ENCODE results near the gene MYH15.

The MYH15 gene

DNA sequence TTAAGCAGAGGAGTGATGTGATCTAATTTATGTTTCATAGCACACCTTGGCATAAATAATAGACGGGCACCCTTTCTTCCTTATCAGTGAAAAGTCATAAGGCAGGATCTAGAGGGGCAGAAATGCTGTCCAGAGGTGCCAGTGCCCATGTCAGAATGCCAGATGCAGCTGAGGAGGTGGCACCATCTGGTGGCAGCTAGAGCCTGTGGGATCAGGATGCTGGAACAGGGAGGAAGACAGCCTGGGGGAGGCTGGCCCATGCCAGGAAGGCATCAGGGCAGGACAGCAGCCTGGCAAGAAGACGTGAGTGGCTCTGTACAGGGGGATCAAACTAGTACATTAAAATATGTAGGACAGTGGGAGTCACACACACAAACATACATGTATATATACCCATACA, 16.5 kb downstream of the MYH15 start:
- ATAC-seq, result no peak
- H3K27me3 Mint-ChIP-seq, result no peaks in the 10 kb centered on the region
- no peaks in the 10 kb centered on the region for H3K9me3 Mint-ChIP-seq
- no peaks in the 10 kb centered on the region for H3K4me1 Mint-ChIP-seq
- H3K27ac Mint-ChIP-seq, result no peak overlapping the region
- no peaks in the 10 kb centered on the region for H3K36me3 Mint-ChIP-seq
- H3K4me3 Mint-ChIP-seq, result no peak overlapping the region

DNA sequence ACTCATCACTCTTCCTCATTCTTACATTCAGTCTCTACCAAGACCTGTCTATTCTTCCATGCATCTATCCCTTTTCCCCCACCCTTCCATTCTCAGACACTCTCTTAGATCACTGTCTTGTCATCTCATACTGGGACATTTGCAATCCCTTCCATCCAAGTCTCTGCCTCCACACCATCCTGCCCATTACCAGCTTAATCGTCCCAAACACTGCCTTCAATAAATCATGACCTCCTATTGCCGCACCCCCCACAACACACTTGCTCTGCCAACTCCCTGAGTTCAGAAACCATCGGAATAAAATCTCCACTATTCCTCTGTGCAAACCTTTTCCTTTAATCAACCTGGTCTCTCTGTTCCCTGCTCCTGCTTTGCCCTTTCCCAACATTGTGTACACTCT, 18.9 kb downstream of the MYH15 start:
- H3K9me3 Mint-ChIP-seq, result no peaks in the 10 kb centered on the region
- ATAC-seq, result no peak
- H3K36me3 Mint-ChIP-seq, result no peaks in the 10 kb centered on the region
- no peak overlapping the region for H3K4me3 Mint-ChIP-seq
- no peak overlapping the region for H3K27ac Mint-ChIP-seq
- H3K4me1 Mint-ChIP-seq, result no peaks in the 10 kb centered on the region
- no peaks in the 10 kb centered on the region for H3K27me3 Mint-ChIP-seq

DNA sequence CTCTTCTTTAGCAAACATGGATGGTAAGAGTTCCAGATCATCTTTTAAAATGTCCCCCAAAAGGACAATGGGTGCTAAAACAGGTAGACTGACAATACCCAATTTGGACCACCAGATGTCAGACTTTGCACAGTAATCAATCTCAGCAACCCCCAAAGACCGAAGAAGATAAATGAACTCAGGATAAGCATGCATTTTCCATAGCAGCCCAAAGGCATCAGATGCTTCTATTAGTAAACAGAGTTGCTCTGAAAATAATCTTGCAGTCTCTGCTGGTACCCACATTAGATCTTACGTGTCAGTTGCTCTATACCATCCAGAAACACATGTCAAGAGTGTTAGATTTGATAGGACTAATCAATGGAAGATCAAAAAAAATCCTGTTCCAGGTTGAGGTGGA, 20.6 kb downstream of the MYH15 start:
- H3K4me1 Mint-ChIP-seq, result no peaks in the 10 kb centered on the region

DNA sequence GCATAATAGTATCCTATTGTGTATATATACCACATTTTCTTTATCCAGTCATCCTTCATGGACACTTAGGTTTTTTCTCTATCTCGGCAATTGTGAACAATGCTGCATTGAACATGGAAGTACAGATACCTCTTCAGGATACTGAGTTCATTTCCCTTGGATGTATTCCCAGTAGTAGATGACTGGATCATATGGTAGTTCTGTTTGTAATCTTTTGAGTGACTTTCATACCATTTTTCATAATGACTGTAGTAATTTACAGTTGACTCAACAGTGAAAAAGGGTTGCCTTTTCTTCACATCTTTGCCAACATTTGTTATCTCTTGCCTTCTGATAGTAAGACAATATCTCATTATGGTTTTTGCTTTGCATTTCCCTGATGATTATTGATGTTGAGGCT, 21.8 kb downstream of the MYH15 start:
- H3K4me3 Mint-ChIP-seq, result no peak overlapping the region
- no peak for ATAC-seq
- H3K4me1 Mint-ChIP-seq, result no peaks in the 10 kb centered on the region
- H3K27me3 Mint-ChIP-seq, result no peaks in the 10 kb centered on the region
- no peak overlapping the region for H3K27ac Mint-ChIP-seq
- H3K9me3 Mint-ChIP-seq, result no peaks in the 10 kb centered on the region
- H3K36me3 Mint-ChIP-seq, result no peaks in the 10 kb centered on the region

More for the DNA sequence above, 20.6 kb downstream of the MYH15 start:
- Mint-ChIP-seq H3K9me3 (no peaks in the 10 kb centered on the region), H3K27me3 (no peaks in the 10 kb centered on the region), H3K27ac (no peak overlapping the region), H3K4me3 (no peak overlapping the region), H3K36me3 (no peaks in the 10 kb centered on the region)
- ATAC-seq, result peak; percentile 61

DNA sequence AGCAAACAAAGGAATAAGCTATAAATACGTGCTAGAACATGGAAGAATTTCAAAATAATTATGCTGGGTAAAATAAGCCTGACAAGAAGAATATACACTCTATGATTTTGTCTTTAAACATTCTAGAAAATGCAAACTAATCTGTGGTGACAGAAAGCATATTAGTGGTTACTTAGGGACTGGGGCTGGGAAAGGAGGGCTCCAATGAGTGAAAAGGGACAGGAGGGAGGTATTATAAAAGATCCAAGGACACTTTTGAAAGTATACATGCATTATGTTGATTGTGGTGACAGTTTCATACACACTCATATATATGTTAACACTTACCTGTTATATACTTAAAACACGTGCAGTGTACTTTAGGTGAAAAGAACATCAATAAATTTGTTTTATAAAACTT, 23.0 kb downstream of the MYH15 start:
- no peak for ATAC-seq
- no peak overlapping the region for H3K27ac Mint-ChIP-seq
- no peaks in the 10 kb centered on the region for H3K4me1 Mint-ChIP-seq
- H3K4me3 Mint-ChIP-seq, result no peak overlapping the region
- H3K9me3 Mint-ChIP-seq, result no peaks in the 10 kb centered on the region
- no peaks in the 10 kb centered on the region for H3K36me3 Mint-ChIP-seq
- no peaks in the 10 kb centered on the region for H3K27me3 Mint-ChIP-seq

DNA sequence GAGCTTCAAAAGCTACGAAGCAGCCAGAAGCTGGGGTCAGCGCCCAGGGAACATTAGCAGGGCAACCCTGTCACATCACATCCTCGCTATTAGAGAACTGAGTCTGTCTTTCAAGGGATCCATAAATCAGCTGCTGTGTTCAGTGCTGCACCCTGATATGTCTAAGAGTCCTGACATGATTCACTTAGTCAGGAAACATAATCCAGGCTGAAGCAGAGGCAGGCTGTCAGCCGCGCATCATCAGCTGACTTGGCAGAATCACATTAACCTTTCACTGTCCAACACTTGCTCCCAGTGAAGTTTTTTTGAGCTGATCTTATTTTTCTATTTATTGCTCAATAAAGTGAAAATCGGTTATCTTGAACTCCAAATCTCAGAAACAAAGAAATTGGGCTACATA, 23.5 kb downstream of the MYH15 start:
- Mint-ChIP-seq H3K27ac (no peak overlapping the region), H3K36me3 (no peaks in the 10 kb centered on the region), H3K9me3 (no peaks in the 10 kb centered on the region), H3K4me1 (no peaks in the 10 kb centered on the region), H3K4me3 (no peak overlapping the region), H3K27me3 (no peaks in the 10 kb centered on the region)
- no peak for ATAC-seq

DNA sequence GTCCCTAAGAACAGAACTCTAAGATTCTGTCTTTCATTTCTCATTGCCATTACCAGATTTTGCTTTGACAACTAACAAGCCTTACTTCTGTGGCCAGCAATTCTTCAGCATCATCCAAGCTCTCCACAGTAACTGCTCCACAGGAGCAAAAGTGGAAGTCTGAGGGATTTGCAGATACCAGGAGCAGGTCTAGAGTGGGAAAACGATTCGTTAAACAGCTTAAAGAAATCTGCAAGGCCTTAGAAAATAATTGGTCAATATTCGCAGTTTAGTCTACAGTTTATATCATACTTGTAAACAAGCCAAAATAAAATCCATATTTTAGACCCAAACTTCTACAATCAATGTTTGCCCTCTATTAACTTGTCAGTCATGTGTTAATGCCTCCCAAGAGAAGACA, 24.1 kb downstream of the MYH15 start:
- no peak overlapping the region for H3K4me3 Mint-ChIP-seq
- H3K36me3 Mint-ChIP-seq, result no peaks in the 10 kb centered on the region
- no peak overlapping the region for H3K27ac Mint-ChIP-seq
- H3K27me3 Mint-ChIP-seq, result no peaks in the 10 kb centered on the region
- no peaks in the 10 kb centered on the region for H3K4me1 Mint-ChIP-seq
- no peak for ATAC-seq
- H3K9me3 Mint-ChIP-seq, result no peaks in the 10 kb centered on the region

DNA sequence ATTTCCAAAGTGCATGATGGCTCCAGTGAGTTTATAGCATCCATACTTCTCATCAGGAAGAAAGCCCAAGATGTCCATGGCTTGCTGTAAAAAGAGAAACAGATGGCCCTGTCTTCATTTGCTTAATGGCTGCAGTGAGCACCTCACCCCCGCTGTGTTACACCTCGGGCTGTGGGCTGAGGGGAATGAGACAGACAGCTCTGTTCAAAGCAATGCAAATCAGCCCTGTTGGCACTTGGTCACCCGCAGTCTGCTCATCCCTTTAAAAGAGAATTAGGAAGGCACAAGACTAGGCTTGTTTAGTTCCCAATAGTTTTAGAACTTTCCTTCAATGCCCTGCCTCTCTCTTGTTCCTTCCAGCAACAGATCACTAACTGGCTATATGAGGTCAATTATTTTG, 25.2 kb downstream of the MYH15 start:
- H3K36me3 Mint-ChIP-seq, result no peaks in the 10 kb centered on the region
- H3K4me1 Mint-ChIP-seq, result no peaks in the 10 kb centered on the region
- H3K4me3 Mint-ChIP-seq, result no peak overlapping the region
- no peaks in the 10 kb centered on the region for H3K9me3 Mint-ChIP-seq
- no peaks in the 10 kb centered on the region for H3K27me3 Mint-ChIP-seq
- ATAC-seq, result no peak
- H3K27ac Mint-ChIP-seq, result no peak overlapping the region

DNA sequence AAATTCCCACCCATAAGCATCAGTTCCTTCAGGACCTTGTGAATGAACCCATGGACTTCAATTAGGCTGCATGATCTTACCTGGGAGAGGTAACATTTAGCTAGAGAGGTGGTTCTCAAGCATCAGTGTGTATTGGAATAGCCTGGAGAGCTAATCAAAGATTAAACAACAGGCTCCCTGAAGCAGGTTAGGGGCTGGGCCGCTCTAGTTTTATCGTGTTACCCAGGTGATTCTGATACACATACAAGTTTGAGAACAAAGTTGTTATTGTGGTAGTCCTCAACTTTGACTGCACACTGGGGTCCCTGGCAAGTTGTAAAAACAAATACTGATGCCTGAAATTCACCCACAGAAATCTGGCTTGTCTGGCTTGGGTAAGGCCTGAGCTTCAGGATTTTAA, 31.2 kb downstream of the MYH15 start:
- H3K36me3 Mint-ChIP-seq, result no peaks in the 10 kb centered on the region
- no peaks in the 10 kb centered on the region for H3K9me3 Mint-ChIP-seq
- no peaks in the 10 kb centered on the region for H3K27me3 Mint-ChIP-seq
- no peaks in the 10 kb centered on the region for H3K4me1 Mint-ChIP-seq
- H3K27ac Mint-ChIP-seq, result no peak overlapping the region
- no peak overlapping the region for H3K4me3 Mint-ChIP-seq
- no peak for ATAC-seq

DNA sequence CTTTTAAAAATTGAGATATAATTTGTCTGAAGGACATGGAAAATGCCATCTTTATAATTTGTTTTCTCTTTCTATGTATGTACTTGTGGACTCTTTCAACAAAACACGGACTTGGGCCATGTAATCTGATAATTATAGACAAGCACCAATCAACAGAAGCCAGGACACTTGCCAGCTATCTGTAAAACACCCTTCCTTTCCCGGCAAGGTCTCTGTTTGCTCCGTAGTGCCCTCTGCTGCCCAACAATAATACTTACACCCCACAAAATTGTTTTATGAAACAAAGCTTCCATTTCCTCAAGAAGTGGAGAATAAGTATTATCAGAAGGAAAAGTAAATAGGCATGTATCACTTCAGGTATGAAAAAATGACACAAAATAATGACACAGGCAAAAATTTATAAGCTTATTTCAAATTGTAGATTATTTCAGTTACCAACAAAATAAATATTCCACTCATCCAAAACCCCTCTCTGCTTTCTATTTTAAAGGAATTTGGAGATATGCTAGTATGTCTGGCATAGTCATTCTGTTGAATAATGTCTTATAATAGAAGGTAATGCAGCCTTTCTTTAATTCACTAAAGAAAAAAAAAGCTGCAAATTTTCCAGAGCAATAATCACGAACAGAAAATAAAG, 32.8 kb downstream of the MYH15 start:
- Mint-ChIP-seq H3K36me3 (no peaks in the 10 kb centered on the region), H3K27me3 (no peaks in the 10 kb centered on the region), H3K4me1 (no peaks in the 10 kb centered on the region), H3K27ac (no peak overlapping the region), H3K9me3 (no peaks in the 10 kb centered on the region), H3K4me3 (no peak overlapping the region)
- no peak for ATAC-seq

DNA sequence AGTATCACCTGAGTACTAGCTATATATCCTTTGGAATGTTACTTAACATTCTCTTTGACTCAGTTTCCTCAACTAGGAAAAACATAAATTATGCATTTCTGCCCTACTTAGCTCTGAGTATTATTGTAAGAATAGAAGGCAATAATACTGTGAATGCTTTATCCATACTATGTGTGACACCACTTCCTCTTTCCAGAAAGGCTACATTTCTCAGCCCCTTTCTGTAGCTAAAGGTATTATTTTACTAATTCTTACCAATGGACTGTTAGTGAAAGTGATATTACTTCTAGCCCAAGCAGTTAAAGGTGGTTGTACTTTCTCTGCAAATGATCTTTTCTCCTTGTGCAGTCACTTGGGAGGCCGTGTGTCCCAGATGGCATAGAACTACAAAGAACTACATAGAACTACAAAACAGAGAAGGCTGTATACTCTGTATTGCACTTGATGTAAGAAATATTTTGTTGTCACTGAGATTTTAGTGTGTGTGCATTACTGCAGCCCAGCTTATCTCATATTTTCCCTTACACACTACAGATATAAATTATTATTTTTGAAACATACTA, 35.1 kb downstream of the MYH15 start:
- Mint-ChIP-seq H3K4me1 (peaks cover 6% of the 10 kb centered on the region), H3K27me3 (no peaks in the 10 kb centered on the region), H3K36me3 (no peaks in the 10 kb centered on the region), H3K27ac (no peak overlapping the region), H3K4me3 (no peak overlapping the region), H3K9me3 (no peaks in the 10 kb centered on the region)
- ATAC-seq, result no peak

DNA sequence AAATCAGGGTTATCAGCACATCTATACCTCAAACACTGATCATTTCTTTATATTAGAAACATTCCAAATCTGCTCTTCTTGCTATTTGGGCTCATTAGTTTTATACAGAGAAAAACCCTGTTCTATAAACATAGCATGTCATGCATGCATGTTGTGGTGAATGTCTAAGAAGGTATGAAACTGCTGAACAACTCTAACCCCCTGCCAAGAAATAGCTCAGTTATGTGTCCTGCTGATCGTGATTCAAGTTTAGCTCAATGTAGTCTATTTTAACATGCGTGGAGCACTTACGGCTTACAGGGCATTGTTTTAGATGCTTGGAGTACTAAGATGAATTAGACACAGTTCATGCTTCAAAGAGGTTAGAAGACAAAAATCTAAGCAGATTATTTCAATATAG, 35.8 kb downstream of the MYH15 start:
- no peak for ATAC-seq
- Mint-ChIP-seq H3K4me1 (peaks cover 6% of the 10 kb centered on the region), H3K27ac (no peak overlapping the region), H3K4me3 (no peak overlapping the region), H3K9me3 (no peaks in the 10 kb centered on the region), H3K36me3 (no peaks in the 10 kb centered on the region), H3K27me3 (no peaks in the 10 kb centered on the region)

DNA sequence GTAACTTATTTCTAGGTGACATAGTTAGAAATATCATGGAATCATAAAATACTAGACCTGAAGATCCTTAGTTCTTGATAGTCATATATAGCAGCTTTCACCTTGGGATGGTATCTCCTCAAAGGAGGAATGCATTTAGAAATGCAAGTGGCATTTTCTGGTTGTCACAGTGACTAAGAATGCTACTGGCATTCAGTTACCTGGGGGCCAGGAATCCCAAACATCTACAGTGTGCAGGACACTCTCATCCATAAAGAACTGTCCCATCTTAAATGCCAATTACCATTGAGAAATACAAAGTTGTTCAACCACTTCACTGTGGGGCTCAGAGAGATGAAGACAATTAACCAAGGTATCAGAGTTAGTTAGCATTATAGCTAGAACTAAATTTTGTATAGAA, 36.7 kb downstream of the MYH15 start:
- no peak overlapping the region for H3K4me3 Mint-ChIP-seq
- H3K9me3 Mint-ChIP-seq, result no peaks in the 10 kb centered on the region
- no peaks in the 10 kb centered on the region for H3K36me3 Mint-ChIP-seq
- H3K27me3 Mint-ChIP-seq, result no peaks in the 10 kb centered on the region
- H3K27ac Mint-ChIP-seq, result no peak overlapping the region
- peaks cover 6% of the 10 kb centered on the region for H3K4me1 Mint-ChIP-seq
- no peak for ATAC-seq

DNA sequence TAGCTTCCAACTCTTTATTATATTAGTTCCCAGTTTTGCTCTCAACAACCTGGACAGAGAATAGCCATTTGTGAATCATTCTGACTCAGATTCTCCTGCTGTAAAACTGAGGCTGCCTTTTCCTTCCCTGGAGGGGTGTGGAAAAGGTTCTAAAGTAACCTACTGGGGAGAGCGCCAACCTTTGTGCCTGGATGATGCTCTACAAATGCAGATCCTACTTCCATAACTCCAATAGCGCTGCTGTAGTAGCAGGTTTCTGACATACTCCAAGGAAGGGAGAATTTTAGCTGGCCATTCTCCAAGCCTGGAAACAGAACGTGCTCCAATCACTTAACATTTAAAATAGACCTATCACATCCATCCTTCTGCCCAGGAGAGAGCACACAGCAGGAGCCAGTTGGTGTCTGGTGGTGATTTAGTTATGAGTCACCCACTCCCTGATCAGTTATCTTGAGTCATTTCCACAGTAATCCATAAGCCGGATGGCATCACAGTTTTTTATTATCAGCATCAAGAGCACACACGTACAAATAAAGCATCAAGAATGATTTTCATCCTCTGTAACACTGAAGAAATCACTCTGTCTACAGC, 38.3 kb downstream of the MYH15 start:
- H3K27me3 Mint-ChIP-seq, result no peaks in the 10 kb centered on the region
- H3K27ac Mint-ChIP-seq, result no peak overlapping the region
- no peaks in the 10 kb centered on the region for H3K9me3 Mint-ChIP-seq
- ATAC-seq, result no peak
- no peak overlapping the region for H3K4me3 Mint-ChIP-seq
- H3K4me1 Mint-ChIP-seq, result peaks cover 6% of the 10 kb centered on the region
- no peaks in the 10 kb centered on the region for H3K36me3 Mint-ChIP-seq

DNA sequence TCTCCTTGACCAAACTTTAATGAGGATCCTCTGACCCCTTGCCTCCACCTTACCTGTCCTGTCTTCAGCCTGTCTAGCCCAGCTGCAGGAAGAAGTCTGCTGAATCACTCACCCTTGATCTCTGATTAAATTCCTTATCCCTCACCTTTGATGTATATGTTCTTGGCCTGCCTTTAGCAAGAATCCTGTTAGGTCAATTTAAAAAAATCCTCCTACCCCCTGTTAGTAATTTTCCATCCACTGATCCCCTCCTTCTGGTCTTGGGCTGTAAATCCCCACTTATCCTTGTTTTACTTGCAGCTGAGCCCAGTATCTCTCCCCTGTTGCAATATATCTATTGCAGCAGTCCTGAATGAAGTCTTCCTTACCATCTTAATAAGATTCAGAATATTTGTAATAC, 39.0 kb downstream of the MYH15 start:
- no peak for ATAC-seq
- Mint-ChIP-seq H3K4me1 (peaks cover 6% of the 10 kb centered on the region), H3K9me3 (no peaks in the 10 kb centered on the region), H3K27ac (no peak overlapping the region), H3K27me3 (no peaks in the 10 kb centered on the region), H3K4me3 (no peak overlapping the region), H3K36me3 (no peaks in the 10 kb centered on the region)

DNA sequence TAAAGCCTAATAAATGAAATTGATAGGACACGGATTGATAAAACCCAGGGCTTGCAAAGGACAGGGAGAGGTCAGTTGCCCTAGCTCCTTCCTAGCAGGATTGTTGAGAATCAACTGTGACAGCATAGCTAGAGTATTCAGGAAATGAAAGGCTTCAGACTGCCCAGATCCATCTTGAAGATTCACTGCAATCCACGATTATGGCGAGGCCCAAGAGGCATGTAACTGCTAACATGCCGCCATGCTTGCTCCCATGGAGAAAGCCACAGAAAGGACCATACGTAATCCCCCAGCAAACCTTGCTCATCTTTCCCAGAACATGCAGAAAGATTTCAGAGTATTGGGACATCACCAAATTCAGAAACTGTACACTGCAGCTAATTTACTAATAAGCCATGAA, 41.3 kb downstream of the MYH15 start:
- no peak for ATAC-seq
- no peaks in the 10 kb centered on the region for H3K27me3 Mint-ChIP-seq
- no peak overlapping the region for H3K4me3 Mint-ChIP-seq
- no peak overlapping the region for H3K27ac Mint-ChIP-seq
- H3K36me3 Mint-ChIP-seq, result no peaks in the 10 kb centered on the region
- no peaks in the 10 kb centered on the region for H3K9me3 Mint-ChIP-seq
- peaks cover 6% of the 10 kb centered on the region for H3K4me1 Mint-ChIP-seq

Data from stimulated activated memory B cell treated with anti-CD40 and anti-IgM and Interleukin-4, amounts not matched to agents 10 μg/mL and 1 μg/mL and 100 μg/mL, for 72 hours (primary cell).